H1 (cell line): ENCODE measurements around the gene RBM15. TPM values are rescaled to one million over a fixed set of nuclear protein-coding genes. Genes with fewer than 3 reads are reported as not detected.

Experiments used
- BCL11A ChIP-seq, 2 experiments: IDR thresholded peaks; one replicate each; pipeline ENCODE4 v1.6.1; 2011; ENCODE audit warnings: low read depth in 2 of 2, low read length in 2 of 2, mild to moderate bottlenecking in 2 of 2
- CHD7 ChIP-seq: fragments of 300-600 bp; sonication (generic); IDR thresholded peaks from 2 replicates; pipeline ENCODE4 v1.7.1; 2012; ENCODE audit warnings: low read length, moderate library complexity, mild to moderate bottlenecking, inconsistent platforms; ENCODE audit not compliant: insufficient replicate concordance
- CTCF ChIP-seq, 3 experiments: IDR thresholded peaks; 1 replicate in 2 of 3; 2 replicates in 1 of 3; pipeline versions ENCODE4 v1.5.1 to v1.6.1; 2011; ENCODE audit warnings: low read length in 3 of 3, mild to moderate bottlenecking in 3 of 3, inconsistent platforms in 2 of 3, low read depth in 1 of 3, moderate library complexity in 1 of 3; ENCODE audit not compliant: insufficient read depth in 1 of 3; ENCODE audit errors: control extremely low read depth in 1 of 3
- FOSL1 ChIP-seq: IDR thresholded peaks from 2 replicates; pipeline ENCODE4 v1.6.1; 2011; ENCODE audit warnings: mild to moderate bottlenecking, low read depth, low read length, moderate library complexity; ENCODE audit not compliant: insufficient read depth
- SIX5 ChIP-seq: IDR thresholded peaks from 2 replicates; pipeline ENCODE4 v1.6.1; 2011; ENCODE audit warnings: mild to moderate bottlenecking, low read depth, low read length
- polyA plus RNA-seq, 7 experiments: library from polyadenylated mRNA; depleted of rRNA in 3 of 7; stranded (reverse) in 5 of 7; unstranded in 2 of 7; fragments of >200 nt in 5 of 7; fragments of 200-250 nt in 2 of 7; gene quantifications; 1 replicate in 5 of 7; 2 replicates in 1 of 7; 4 replicates in 1 of 7; pipeline versions ENCODE4 v1.2.1 to v1.2.3, GENCODE V29; 2011 to 2013; ENCODE audit warnings: missing spikeins in 2 of 7, mixed read lengths in 2 of 7
- total RNA-seq: library from RNA; stranded (reverse); fragmentation: NEBNext Ultra II Directional; extraction: Animal tissue kit (Norgen Biotek cat#: 25700); gene quantifications from 2 replicates; pipeline ENCODE4 v1.2.1, GENCODE V29; 2021
- TF ChIP-seq, protein P1 (sequence below): IDR thresholded peaks from 2 replicates; pipeline ENCODE4 v1.6.1; 2012; ENCODE audit warnings: low read length, inconsistent platforms

Gene RBM15
- total and polyA plus RNA-seq, 2 of the 8 experiments (the other 6 are each of a cell fraction or from before 2014, with no cell fraction given), result 13.5 to 44.9 TPM

DNA sequence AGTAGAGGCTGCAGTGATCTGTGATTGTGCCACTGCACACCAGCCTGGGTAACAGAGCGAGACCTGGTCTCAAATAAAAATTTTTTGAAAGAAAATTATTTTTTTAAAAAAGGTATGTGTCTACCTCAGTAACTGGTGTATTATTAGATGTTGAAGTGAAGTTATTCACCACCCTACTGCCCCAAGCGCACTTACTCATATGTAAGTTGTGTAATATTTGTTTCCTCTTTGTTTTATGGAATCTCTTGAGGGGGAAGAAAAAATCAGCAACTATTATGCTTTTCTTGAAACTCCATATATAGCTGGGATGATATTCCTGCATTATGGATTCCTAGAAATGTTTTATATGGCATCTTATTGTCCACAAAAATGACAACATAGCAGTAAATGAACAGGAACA is 21.3 kb downstream of the RBM15 start (continued):
- TF ChIP-seq CHD7 (no peak), FOSL1 (no peak), SIX5 (no peak), BCL11A (IDR thresholded peaks at IDR 0.05; ENCODE audit: low read depth in 2 of 2, low read length in 2 of 2) (no peak), CTCF (IDR thresholded peaks at IDR 0.05; ENCODE audit: control extremely low read depth in 1 of 3, insufficient read depth in 1 of 3, low read depth in 1 of 3, low read length in 3 of 3) (no peak)
- TF ChIP-seq, protein P1, sequence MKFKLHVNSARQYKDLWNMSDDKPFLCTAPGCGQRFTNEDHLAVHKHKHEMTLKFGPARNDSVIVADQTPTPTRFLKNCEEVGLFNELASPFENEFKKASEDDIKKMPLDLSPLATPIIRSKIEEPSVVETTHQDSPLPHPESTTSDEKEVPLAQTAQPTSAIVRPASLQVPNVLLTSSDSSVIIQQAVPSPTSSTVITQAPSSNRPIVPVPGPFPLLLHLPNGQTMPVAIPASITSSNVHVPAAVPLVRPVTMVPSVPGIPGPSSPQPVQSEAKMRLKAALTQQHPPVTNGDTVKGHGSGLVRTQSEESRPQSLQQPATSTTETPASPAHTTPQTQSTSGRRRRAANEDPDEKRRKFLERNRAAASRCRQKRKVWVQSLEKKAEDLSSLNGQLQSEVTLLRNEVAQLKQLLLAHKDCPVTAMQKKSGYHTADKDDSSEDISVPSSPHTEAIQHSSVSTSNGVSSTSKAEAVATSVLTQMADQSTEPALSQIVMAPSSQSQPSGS, result no peak
